Prostate gland (tissue), 2 donors: ENCODE data around the gene CASP9. TPM values are rescaled to one million over a fixed set of nuclear protein-coding genes. Genes with fewer than 3 reads are reported as not detected.
"Not testable (repeated sequence)": the region's sequence is repeated elsewhere in the genome, so short reads cannot be mapped to it uniquely, and the experiment has no call there.

Experiments
- DNase-seq: peaks from one replicate; pipeline ENCODE4 v3.0.0-alpha.2; 2019; ENCODE audit warnings: low spot score
- H3K27ac ChIP-seq, 2 donors: fragments of 200-600 bp; sonication (generic); 2 replicates each; pipeline ENCODE4 v1.5.1; 2017 to 2019
- H3K27me3 ChIP-seq: fragments of 200-600 bp; sonication (generic); replicated peaks from 2 replicates; pipeline ENCODE4 v1.5.1; 2019; ENCODE audit not compliant: insufficient read depth
- H3K36me3 ChIP-seq, 2 donors: fragments of 200-600 bp; sonication (generic); 1 replicate in 1 of 2; 2 replicates in 1 of 2; pipeline versions ENCODE4 v1.5.1 to v1.8.1; 2017 to 2019
- H3K4me1 ChIP-seq: fragments of 200-600 bp; sonication (generic); replicated peaks from 2 replicates; pipeline ENCODE4 v1.5.1; 2019
- H3K4me3 ChIP-seq, 2 donors: fragments of 200-600 bp; sonication (generic); 2 replicates each; pipeline ENCODE4 v1.5.1; 2017 to 2019
- H3K9me3 ChIP-seq: fragments of 200-600 bp; sonication (generic); 2 replicates; pipeline ENCODE4 v1.5.1; 2017
- POLR2A ChIP-seq: fragments of 450-650 bp; IDR thresholded peaks from one replicate; pipeline ENCODE4 v1.6.1; 2016; ENCODE audit warnings: antibody characterized with exemption, mild to moderate bottlenecking
- POLR2AphosphoS5 ChIP-seq: sonication (generic); formaldehyde crosslinking; IDR thresholded peaks from one replicate; pipeline ENCODE4 v1.6.1; 2017; ENCODE audit warnings: antibody characterized with exemption
- WGBS: methylation state at CpG from one replicate; pipeline ENCODE4 v1.1.5; 2018; 5-methylcytosine and 5-hydroxymethylcytosine counted together
- intact Hi-C: fragments of 100-400 bp; cut with DNase I; formaldehyde crosslinking; loops from one replicate; pipeline ENCODE4 v1.14.2; 2022
- total RNA-seq, 2 donors: library from RNA; depleted of rRNA; stranded (reverse); fragments of >200 nt; gene quantifications; one replicate each; pipeline ENCODE4 v1.1.0, GENCODE V29; 2016
- TF ChIP-seq, protein P1 (sequence below), 4 experiments: fragments of 200-600 bp in 2 of 4; fragments of 450-650 bp in 2 of 4; sonication (generic) in 2 of 4; IDR thresholded peaks; 1 replicate in 3 of 4; 2 replicates in 1 of 4; pipeline ENCODE4 v1.5.1; 2016 to 2019; ENCODE audit warnings: antibody characterized with exemption in 4 of 4, mild to moderate bottlenecking in 2 of 4, moderate library complexity in 2 of 4

CASP9 gene
- total RNA-seq, 2 donors from 2014 or later, result 22.2 to 46.1 TPM

DNA sequence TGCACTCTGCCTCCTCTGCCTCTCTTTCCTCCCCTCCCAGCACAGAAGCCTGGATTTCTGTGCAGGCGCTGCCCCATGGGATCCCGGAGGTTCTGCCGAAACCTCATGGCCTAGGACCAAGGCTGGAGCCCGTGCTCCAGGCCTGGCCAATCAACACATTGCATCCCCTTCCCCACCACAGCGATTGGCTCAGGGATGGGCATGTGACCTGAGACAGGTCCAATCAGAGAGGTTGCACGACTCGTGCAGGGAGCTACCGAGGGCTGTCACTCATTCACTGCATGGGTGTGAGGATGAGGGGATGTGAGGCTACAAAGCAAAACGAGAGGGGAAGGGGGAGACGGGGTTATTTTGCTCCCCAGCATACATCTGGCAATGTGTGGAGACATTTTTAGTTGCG, 51.4 kb downstream of the CASP9 start:
- TF ChIP-seq, protein P1, sequence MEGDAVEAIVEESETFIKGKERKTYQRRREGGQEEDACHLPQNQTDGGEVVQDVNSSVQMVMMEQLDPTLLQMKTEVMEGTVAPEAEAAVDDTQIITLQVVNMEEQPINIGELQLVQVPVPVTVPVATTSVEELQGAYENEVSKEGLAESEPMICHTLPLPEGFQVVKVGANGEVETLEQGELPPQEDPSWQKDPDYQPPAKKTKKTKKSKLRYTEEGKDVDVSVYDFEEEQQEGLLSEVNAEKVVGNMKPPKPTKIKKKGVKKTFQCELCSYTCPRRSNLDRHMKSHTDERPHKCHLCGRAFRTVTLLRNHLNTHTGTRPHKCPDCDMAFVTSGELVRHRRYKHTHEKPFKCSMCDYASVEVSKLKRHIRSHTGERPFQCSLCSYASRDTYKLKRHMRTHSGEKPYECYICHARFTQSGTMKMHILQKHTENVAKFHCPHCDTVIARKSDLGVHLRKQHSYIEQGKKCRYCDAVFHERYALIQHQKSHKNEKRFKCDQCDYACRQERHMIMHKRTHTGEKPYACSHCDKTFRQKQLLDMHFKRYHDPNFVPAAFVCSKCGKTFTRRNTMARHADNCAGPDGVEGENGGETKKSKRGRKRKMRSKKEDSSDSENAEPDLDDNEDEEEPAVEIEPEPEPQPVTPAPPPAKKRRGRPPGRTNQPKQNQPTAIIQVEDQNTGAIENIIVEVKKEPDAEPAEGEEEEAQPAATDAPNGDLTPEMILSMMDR (IDR thresholded peaks at IDR 0.05), result no peak
- no peak for TF ChIP-seq POLR2A
- TF ChIP-seq POLR2AphosphoS5, result no peak
- intact Hi-C loops, result no loop called here
- no peaks in the 10 kb centered on the region for H3K36me3 ChIP-seq
- H3K27me3 ChIP-seq, result no peaks in the 10 kb centered on the region
- no peaks in the 10 kb centered on the region for H3K4me1 ChIP-seq
- H3K9me3 ChIP-seq, result no peaks in the 10 kb centered on the region
- WGBS, result 86% methylated on average over 11 of the region's 11 CpGs
- no peak for DNase-seq
- H3K4me3 ChIP-seq, result no peak overlapping the region
- no peak overlapping the region for H3K27ac ChIP-seq

DNA sequence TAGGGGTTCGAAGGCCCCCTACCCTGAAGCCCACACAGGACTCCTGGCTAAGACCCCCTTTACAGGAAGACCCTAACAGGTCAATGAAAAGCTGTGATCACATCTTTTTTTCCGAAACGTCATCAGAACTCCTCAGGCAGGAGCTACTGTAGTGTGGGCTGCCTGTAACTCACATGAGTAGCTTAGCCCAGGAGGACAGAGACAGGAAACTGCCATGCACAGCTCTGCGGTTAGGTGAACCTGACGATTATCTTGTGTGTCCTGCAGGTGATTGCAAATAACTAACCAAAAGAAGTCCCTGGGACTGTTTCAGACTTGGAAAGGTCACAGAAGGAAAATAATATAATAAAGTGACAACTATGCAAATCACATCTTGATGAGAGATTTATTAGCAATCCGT, 52.3 kb downstream of the CASP9 start:
- 86% methylated on average over 6 of the region's 6 CpGs for WGBS
- H3K27ac ChIP-seq, intact Hi-C loops, H3K27me3 ChIP-seq, H3K9me3 ChIP-seq, DNase-seq, H3K4me3 ChIP-seq, H3K4me1 ChIP-seq, H3K36me3 ChIP-seq: not testable (repeated sequence)

DNA sequence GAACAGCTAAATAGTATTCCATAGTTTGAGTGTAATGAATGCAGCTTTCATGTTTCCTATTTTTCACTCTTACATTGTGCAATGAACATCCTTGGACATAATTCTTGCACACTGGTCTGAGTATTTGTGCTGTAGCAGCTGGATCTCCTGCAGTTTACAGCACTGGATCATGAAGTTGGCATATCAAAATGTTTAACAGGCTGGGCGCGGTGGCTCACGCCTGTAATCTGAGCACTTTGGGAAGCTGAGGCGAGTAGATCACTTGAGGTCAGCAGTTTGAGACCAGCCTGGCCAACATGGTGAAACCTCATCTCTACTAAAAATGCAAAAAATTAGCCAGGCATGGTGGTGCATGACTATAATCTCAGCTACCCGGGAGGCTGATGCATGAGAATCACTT, 52.9 kb downstream of the CASP9 start:
- 89% methylated on average over 5 of the region's 5 CpGs for WGBS

DNA sequence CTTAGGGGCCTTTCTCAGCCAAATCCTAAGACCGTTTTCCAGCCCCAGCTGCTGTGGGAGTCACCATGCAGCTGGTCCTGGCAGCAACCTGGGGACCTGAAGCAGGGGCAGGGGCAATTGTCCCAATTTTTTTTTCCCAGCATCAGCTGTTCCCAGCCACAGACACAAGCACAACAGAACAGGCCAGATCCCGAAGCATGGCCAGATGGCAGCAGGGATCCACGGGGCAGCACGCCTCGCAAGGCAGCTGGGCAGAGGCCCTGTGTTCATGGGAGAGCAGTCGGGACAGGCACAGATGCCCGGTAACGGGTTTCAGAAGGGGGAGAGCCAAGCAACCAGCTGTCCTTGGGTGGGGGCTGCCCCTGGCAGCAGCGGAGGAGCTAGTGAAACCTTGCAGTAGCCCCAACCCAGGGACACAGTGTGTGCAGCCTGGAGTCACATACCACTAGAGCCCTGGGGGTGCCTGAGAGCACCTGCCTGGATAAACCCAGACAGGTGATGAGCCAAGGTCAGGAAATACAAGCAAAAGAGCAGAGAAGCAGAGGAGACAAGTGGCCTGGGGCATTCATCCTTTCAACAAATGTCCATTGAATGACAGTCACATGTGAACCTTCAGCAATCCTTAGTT, 54.1 kb downstream of the CASP9 start:
- H3K4me3 ChIP-seq, H3K4me1 ChIP-seq, H3K9me3 ChIP-seq, H3K27me3 ChIP-seq, intact Hi-C loops, H3K36me3 ChIP-seq, DNase-seq, H3K27ac ChIP-seq: not testable (repeated sequence)
- 60% methylated on average over 9 of the region's 9 CpGs for WGBS

More for the DNA sequence above, 52.9 kb downstream of the CASP9 start:
- H3K36me3 ChIP-seq, H3K4me1 ChIP-seq, H3K27ac ChIP-seq, H3K9me3 ChIP-seq, H3K4me3 ChIP-seq, intact Hi-C loops, H3K27me3 ChIP-seq, DNase-seq: not testable (repeated sequence)

DNA sequence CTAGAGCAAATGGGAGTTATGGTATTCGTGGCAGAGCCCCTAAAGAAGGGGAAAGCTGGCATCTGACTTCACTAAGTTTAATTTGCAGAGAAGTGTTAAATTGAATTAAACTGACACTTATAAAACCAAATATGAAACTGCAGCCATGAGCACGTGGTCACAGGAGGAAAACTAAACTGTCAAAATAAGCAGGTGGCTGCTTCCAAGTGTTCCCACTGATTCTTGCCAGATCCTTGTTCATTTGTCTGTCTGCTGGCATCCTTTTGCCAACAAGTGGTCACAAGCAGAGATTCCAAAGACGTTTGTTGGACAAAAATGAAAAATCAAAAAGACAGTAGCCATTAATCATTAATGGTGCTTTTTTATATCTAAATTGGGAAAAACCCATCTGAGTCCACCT, 54.7 kb downstream of the CASP9 start:
- Histone ChIP-seq H3K27ac (no peak overlapping the region), H3K36me3 (no peaks in the 10 kb centered on the region), H3K27me3 (no peaks in the 10 kb centered on the region), H3K4me3 (no peak overlapping the region), H3K4me1 (no peaks in the 10 kb centered on the region), H3K9me3 (no peaks in the 10 kb centered on the region)
- TF ChIP-seq, protein P1 (IDR thresholded peaks at IDR 0.05), result no peak
- no peak for TF ChIP-seq POLR2AphosphoS5
- TF ChIP-seq POLR2A, result no peak
- intact Hi-C loops, result no loop called here
- WGBS, result 28% methylated on average over 3 of the region's 3 CpGs
- no peak for DNase-seq

DNA sequence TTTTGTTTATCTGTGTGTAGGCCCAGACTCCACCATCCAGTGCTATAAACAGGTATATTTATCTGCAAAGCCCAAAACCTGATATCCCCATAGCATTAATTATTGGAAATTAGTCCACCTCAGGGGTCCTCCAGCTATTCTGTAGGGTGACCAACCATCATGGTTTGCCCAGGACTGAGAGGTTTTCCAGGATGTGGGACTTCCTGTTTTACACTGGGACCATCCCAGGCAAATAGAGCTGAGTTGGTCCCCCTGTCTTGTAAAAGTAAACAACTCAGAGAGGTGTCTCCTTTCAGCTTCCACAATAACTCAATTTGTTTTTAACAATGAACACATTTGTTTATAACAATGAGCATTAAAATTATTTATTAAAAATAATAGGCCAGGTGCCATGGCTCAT, 55.9 kb downstream of the CASP9 start:
- TF ChIP-seq POLR2AphosphoS5, result no peak
- no peak for TF ChIP-seq POLR2A
- TF ChIP-seq, protein P1 (IDR thresholded peaks at IDR 0.05), result no peak
- H3K27ac ChIP-seq, result no peak overlapping the region
- no peak overlapping the region for H3K4me3 ChIP-seq
- H3K4me1 ChIP-seq, result no peaks in the 10 kb centered on the region
- H3K27me3 ChIP-seq, result no peaks in the 10 kb centered on the region
- no peaks in the 10 kb centered on the region for H3K9me3 ChIP-seq
- no peak for DNase-seq
- no peaks in the 10 kb centered on the region for H3K36me3 ChIP-seq
- intact Hi-C loops, result no loop called here

DNA sequence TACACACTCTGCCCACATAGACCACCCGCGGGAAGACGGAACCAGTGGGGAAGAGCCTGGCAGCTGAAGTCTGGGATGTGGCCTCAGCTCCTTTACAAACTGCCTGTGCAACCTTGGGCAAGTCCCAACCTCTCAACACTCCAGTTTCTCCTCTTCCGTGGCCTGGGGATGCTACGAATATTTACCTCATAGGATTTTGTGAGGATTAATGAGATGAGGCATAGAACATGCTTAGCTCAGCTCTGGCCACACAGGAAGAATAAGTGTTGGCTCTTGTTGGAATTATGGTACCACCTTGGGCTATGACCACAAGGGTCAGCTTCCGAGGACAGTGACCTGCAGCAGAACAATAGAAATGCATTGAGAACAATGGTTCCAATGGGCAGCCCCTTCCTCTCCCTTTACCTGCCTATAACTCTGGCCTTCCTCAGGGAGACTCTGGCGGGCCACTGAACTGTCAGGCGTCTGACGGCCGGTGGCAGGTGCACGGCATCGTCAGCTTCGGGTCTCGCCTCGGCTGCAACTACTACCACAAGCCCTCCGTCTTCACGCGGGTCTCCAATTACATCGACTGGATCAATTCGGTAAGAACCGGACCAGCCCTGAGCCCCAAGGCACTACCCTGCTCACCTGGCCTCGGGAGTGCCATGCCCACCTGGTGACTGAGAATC, 56.9 kb downstream of the CASP9 start:
- H3K27ac ChIP-seq, H3K27me3 ChIP-seq, H3K36me3 ChIP-seq, H3K4me3 ChIP-seq, intact Hi-C loops, H3K4me1 ChIP-seq, DNase-seq, H3K9me3 ChIP-seq: not testable (repeated sequence)
- WGBS, result 92% methylated on average over 22 of the region's 22 CpGs
